HCT116 (cell line): ENCODE data around the gene SND1. TPM values are rescaled to one million over a fixed set of nuclear protein-coding genes. Genes with fewer than 3 reads are reported as not detected.

ENCODE experiments used
- ATAC-seq: fragments of 200-7000 bp; cut with Tn5 transposase; 2 replicates; pipeline ENCODE4 v1.9.1; 2020; ENCODE audit warnings: mild to moderate bottlenecking, moderate library complexity
- BruUV-seq: library from RNA; stranded (reverse); fragments of 400-500 nt; replicated peaks from 2 replicates; lab custom pipeline; 2021; lab: Mats Ljungman, UMichigan
- CTCF ChIA-PET: fragments of 300-600 bp; sonication (Branson Sonifier 250); formaldehyde crosslinking; loops from one replicate; lab custom pipeline; 2021; ENCODE audit warnings: antibody characterized with exemption; lab: Charles Lee
- POLR2A ChIA-PET: fragments of 300-600, 350-600 bp; sonication (Branson Sonifier 250); formaldehyde crosslinking; loops from one replicate; lab custom pipeline; 2021; ENCODE audit warnings: antibody characterized with exemption; lab: Charles Lee
- RAD21 ChIA-PET, 2 experiments: fragments of 300-600 bp; sonication (Branson Sonifier 250); formaldehyde crosslinking; loops; one replicate each; lab custom pipeline; 2023; ENCODE audit warnings: low total read pairs in 2 of 2; ENCODE audit not compliant: uncharacterized antibody in 2 of 2, unreplicated experiment in 2 of 2, low non-redundant PET in 1 of 2; lab: Charles Lee
- DNase-seq: peaks from one replicate; pipeline ENCODE4 v3.0.0-alpha.2; 2010; ENCODE audit warnings: low read depth, low spot score
- H2AFZ ChIP-seq: fragments of 200-600 bp; shearing (Covaris generic), sonication (generic); 2 replicates; pipeline ENCODE4 v1.6.1; 2017; ENCODE audit warnings: low read depth, mixed run types, mixed read lengths, antibody characterized with exemption, low read length; ENCODE audit not compliant: poor library complexity, severe bottlenecking
- H3K27ac ChIP-seq: 2 replicates; pipeline ENCODE4 v1.5.1; 2012; ENCODE audit warnings: low read depth, low read length
- H3K27me3 ChIP-seq: fragments of 200-600 bp; sonication (generic); 2 replicates; pipeline ENCODE4 v1.6.1; 2016; ENCODE audit warnings: mixed run types, low read length, mixed read lengths; ENCODE audit not compliant: insufficient read depth
- H3K36me3 ChIP-seq, 2 experiments: fragments of 200-500 bp in 1 of 2; fragments of 200-600 bp in 1 of 2; sonication (Bioruptor generic) in 1 of 2; sonication (generic) in 1 of 2; 2 replicates each; pipeline versions ENCODE4 v1.5.1 to v1.6.1; 2014 to 2016; ENCODE audit warnings: low read length in 2 of 2, inconsistent platforms in 1 of 2, mixed read lengths in 1 of 2, mixed run types in 1 of 2; ENCODE audit not compliant: insufficient read depth in 2 of 2, control insufficient read depth in 1 of 2
- H3K4me1 ChIP-seq, 2 experiments: fragments of 200-600 bp in 1 of 2; sonication (generic) in 1 of 2; 2 replicates each; pipeline versions ENCODE4 v1.5.1 to v1.6.1; 2012 to 2017; ENCODE audit warnings: low read length in 2 of 2, inconsistent platforms in 1 of 2, mild to moderate bottlenecking in 1 of 2, mixed read lengths in 1 of 2, mixed run types in 1 of 2, moderate library complexity in 1 of 2; ENCODE audit not compliant: insufficient read depth in 2 of 2, control insufficient read depth in 1 of 2
- H3K4me2 ChIP-seq: fragments of 200-600 bp; sonication (generic); 2 replicates; pipeline ENCODE4 v1.6.1; 2017; ENCODE audit warnings: mixed run types, low read length, mixed read lengths
- H3K4me3 ChIP-seq, 2 experiments: fragments of 200-600 bp in 1 of 2; sonication (generic) in 1 of 2; replicated peaks in 1 of 2; 2 replicates each; pipeline ENCODE4 v1.5.1; 2011 to 2016; ENCODE audit warnings: low read length in 2 of 2, control low read depth in 1 of 2, low read depth in 1 of 2, mild to moderate bottlenecking in 1 of 2, mixed read lengths in 1 of 2, mixed run types in 1 of 2
- H3K79me2 ChIP-seq: fragments of 200-600 bp; sonication (generic); 2 replicates; pipeline ENCODE4 v1.6.1; 2017; ENCODE audit warnings: mild to moderate bottlenecking, mixed run types, low read length, moderate library complexity, mixed read lengths; ENCODE audit not compliant: insufficient read depth
- H3K9ac ChIP-seq: fragments of 200-600 bp; sonication (generic); 2 replicates; pipeline ENCODE4 v1.6.1; 2016; ENCODE audit warnings: low read length, mixed read lengths
- H3K9me2 ChIP-seq: fragments of 200-600 bp; sonication (generic), shearing (Covaris generic); 2 replicates; pipeline ENCODE4 v1.6.1; 2017; ENCODE audit warnings: mixed run types, mild to moderate bottlenecking, moderate library complexity; ENCODE audit not compliant: insufficient read depth
- H3K9me3 ChIP-seq, 2 experiments: fragments of 200-500 bp in 1 of 2; fragments of 200-600 bp in 1 of 2; sonication (Bioruptor generic) in 1 of 2; sonication (generic) in 1 of 2; 2 replicates each; pipeline ENCODE4 v1.6.1; 2014 to 2017; ENCODE audit warnings: low read length in 2 of 2, mixed read lengths in 2 of 2, inconsistent platforms in 1 of 2, low read depth in 1 of 2, mild to moderate bottlenecking in 1 of 2, mixed run types in 1 of 2, moderate library complexity in 1 of 2; ENCODE audit not compliant: control insufficient read depth in 1 of 2, insufficient read depth in 1 of 2
- H4K20me1 ChIP-seq: fragments of 200-600 bp; sonication (generic), shearing (Covaris generic); 2 replicates; pipeline ENCODE4 v1.6.1; 2017; ENCODE audit warnings: mixed run types, mild to moderate bottlenecking, moderate library complexity; ENCODE audit not compliant: insufficient read depth
- CBX3 ChIP-seq: IDR thresholded peaks from 2 replicates; pipeline ENCODE4 v1.6.1; 2012; ENCODE audit warnings: low read depth
- EGR1 ChIP-seq: IDR thresholded peaks from 2 replicates; pipeline ENCODE4 v1.6.1; 2012; ENCODE audit warnings: low read depth
- ELF1 ChIP-seq: IDR thresholded peaks from 2 replicates; pipeline ENCODE4 v1.6.1; 2012; ENCODE audit warnings: low read depth, borderline replicate concordance
- EZH2 ChIP-seq: fragments of 200-600 bp; sonication (generic); IDR thresholded peaks from 2 replicates; pipeline ENCODE4 v1.6.1; 2017; ENCODE audit warnings: antibody characterized with exemption, mixed run types
- FOSL1 ChIP-seq: IDR thresholded peaks from 2 replicates; pipeline ENCODE4 v1.6.1; 2012; ENCODE audit warnings: low read depth
- JUND ChIP-seq: IDR thresholded peaks from 2 replicates; pipeline ENCODE4 v1.6.1; 2012
- POLR2A ChIP-seq: IDR thresholded peaks from 2 replicates; pipeline ENCODE4 v1.7.0; 2011; ENCODE audit warnings: borderline replicate concordance; ENCODE audit not compliant: insufficient read depth, insufficient read length; ENCODE audit errors: extremely low read depth
- POLR2AphosphoS5 ChIP-seq: IDR thresholded peaks from 2 replicates; pipeline ENCODE4 v1.6.1; 2011; ENCODE audit warnings: mild to moderate bottlenecking, low read depth, low read length, moderate library complexity
- RAD21 ChIP-seq: IDR thresholded peaks from 2 replicates; pipeline ENCODE4 v1.6.1; 2012; ENCODE audit warnings: low read depth, mild to moderate bottlenecking
- SP1 ChIP-seq: IDR thresholded peaks from 2 replicates; pipeline ENCODE4 v1.6.1; 2012; ENCODE audit warnings: low read depth
- SRF ChIP-seq: IDR thresholded peaks from 2 replicates; pipeline ENCODE4 v1.6.1; 2012; ENCODE audit warnings: low read depth
- YY1 ChIP-seq: IDR thresholded peaks from 2 replicates; pipeline ENCODE4 v1.6.1; 2011; ENCODE audit warnings: low read length, low read depth, moderate library complexity, mild to moderate bottlenecking; ENCODE audit not compliant: insufficient replicate concordance; ENCODE audit errors: extremely low read depth
- ZFX ChIP-seq: fragments of 450-650 bp; IDR thresholded peaks from 2 replicates; pipeline ENCODE4 v1.6.1; 2017
- ZNF274 ChIP-seq: fragments of 200-500 bp; sonication (Bioruptor generic); IDR thresholded peaks from 2 replicates; pipeline ENCODE4 v1.6.1; 2014; ENCODE audit warnings: mild to moderate bottlenecking, low read depth, low read length, inconsistent platforms
- intact Hi-C: fragments of 100-400 bp; cut with micrococcal nuclease; formaldehyde crosslinking; loops from 2 replicates; pipeline ENCODE4 v1.10.0; 2022
- total RNA-seq: library from RNA; stranded (reverse); gene quantifications from one replicate; pipeline ENCODE4 v1.2.1, GENCODE V29; 2021; ENCODE audit not compliant: unreplicated experiment
- TF ChIP-seq, protein P1 (sequence below), 3 experiments: fragments of 200-600 bp in 1 of 3; sonication (generic) in 1 of 3; IDR thresholded peaks in 2 of 3; conservative IDR thresholded peaks in 1 of 3; 2 replicates each; pipeline ENCODE4 v1.5.1; 2012 to 2017; ENCODE audit warnings: low read depth in 2 of 3, low read length in 2 of 3, antibody characterized with exemption in 1 of 3, borderline replicate concordance in 1 of 3, control low read depth in 1 of 3, mild to moderate bottlenecking in 1 of 3, mixed read lengths in 1 of 3, mixed run types in 1 of 3, moderate library complexity in 1 of 3; ENCODE audit not compliant: insufficient read depth in 1 of 3
- TF ChIP-seq, protein P2 (sequence below): IDR thresholded peaks from 2 replicates; pipeline ENCODE4 v1.6.1; 2011; ENCODE audit warnings: mild to moderate bottlenecking, low read length, moderate library complexity; ENCODE audit not compliant: insufficient replicate concordance; ENCODE audit errors: extremely low read depth
- TF ChIP-seq, protein P3 (sequence below): IDR thresholded peaks from 2 replicates; pipeline ENCODE4 v1.6.1; 2012
- TF ChIP-seq, protein P4 (sequence below): IDR thresholded peaks from 2 replicates; pipeline ENCODE4 v1.6.1; 2012; ENCODE audit warnings: low read depth

SND1 gene
- total RNA-seq, 1 experiment from 2014 or later: 169 TPM

DNA sequence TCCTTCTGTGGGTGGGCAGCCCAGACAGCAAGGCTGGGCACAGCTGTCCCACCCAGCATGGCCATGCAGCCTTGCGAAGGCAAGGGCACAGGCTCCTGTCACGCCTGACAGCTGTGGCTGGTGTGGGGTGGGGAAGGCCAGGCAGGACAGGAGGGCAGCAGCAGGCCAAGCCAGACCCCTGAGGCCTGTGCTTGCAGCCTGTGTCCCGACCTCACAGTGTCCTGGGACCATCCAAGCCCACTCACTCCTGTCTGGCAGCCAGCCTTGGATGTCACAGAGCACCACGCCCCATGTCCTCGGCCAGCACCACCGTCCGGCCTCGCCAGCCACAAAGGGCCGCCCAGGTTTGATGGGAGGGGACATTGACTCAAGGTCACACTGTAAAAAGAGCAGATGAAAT lies 464.7 kb downstream of the SND1 start:
- CTCF ChIA-PET: no interaction called here
- Histone ChIP-seq H4K20me1 (no peaks in the 10 kb centered on the region), H3K4me3 (no peak overlapping the region), H3K36me3 (no peaks in the 10 kb centered on the region), H3K27me3 (no peaks in the 10 kb centered on the region), H2AFZ (no peak overlapping the region), H3K27ac (no peak overlapping the region), H3K4me1 (peaks cover 0 to 11% of the 10 kb centered on the region in 2 experiments; a peak in 2 of 4 replicates), H3K4me2 (no peak overlapping the region), H3K9me3 (no peaks in the 10 kb centered on the region), H3K9me2 (no peaks in the 10 kb centered on the region), H3K79me2 (no peaks in the 10 kb centered on the region), H3K9ac (no peak overlapping the region)
- POLR2A ChIA-PET: no interaction called here
- intact Hi-C loops: no loop called here
- no TSS peak for BruUV-seq
- RAD21 ChIA-PET: no interaction called here
- TF ChIP-seq, protein P1, sequence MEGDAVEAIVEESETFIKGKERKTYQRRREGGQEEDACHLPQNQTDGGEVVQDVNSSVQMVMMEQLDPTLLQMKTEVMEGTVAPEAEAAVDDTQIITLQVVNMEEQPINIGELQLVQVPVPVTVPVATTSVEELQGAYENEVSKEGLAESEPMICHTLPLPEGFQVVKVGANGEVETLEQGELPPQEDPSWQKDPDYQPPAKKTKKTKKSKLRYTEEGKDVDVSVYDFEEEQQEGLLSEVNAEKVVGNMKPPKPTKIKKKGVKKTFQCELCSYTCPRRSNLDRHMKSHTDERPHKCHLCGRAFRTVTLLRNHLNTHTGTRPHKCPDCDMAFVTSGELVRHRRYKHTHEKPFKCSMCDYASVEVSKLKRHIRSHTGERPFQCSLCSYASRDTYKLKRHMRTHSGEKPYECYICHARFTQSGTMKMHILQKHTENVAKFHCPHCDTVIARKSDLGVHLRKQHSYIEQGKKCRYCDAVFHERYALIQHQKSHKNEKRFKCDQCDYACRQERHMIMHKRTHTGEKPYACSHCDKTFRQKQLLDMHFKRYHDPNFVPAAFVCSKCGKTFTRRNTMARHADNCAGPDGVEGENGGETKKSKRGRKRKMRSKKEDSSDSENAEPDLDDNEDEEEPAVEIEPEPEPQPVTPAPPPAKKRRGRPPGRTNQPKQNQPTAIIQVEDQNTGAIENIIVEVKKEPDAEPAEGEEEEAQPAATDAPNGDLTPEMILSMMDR (IDR thresholded peaks at IDR 0.05 in 2 of 3, conservative IDR thresholded peaks at IDR 0.05 in 1 of 3; ENCODE audit: borderline replicate concordance in 1 of 3, insufficient read depth in 1 of 3, low read depth in 2 of 3, low read length in 2 of 3): no peak
- no peak for TF ChIP-seq ZNF274
- no peak for TF ChIP-seq ELF1
- TF ChIP-seq, protein P2, sequence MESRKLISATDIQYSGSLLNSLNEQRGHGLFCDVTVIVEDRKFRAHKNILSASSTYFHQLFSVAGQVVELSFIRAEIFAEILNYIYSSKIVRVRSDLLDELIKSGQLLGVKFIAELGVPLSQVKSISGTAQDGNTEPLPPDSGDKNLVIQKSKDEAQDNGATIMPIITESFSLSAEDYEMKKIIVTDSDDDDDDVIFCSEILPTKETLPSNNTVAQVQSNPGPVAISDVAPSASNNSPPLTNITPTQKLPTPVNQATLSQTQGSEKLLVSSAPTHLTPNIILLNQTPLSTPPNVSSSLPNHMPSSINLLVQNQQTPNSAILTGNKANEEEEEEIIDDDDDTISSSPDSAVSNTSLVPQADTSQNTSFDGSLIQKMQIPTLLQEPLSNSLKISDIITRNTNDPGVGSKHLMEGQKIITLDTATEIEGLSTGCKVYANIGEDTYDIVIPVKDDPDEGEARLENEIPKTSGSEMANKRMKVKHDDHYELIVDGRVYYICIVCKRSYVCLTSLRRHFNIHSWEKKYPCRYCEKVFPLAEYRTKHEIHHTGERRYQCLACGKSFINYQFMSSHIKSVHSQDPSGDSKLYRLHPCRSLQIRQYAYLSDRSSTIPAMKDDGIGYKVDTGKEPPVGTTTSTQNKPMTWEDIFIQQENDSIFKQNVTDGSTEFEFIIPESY: no peak
- TF ChIP-seq ZFX: no peak
- TF ChIP-seq CBX3: no peak
- no peak for TF ChIP-seq YY1
- no peak for TF ChIP-seq SP1
- TF ChIP-seq POLR2AphosphoS5: no peak
- TF ChIP-seq, protein P3, sequence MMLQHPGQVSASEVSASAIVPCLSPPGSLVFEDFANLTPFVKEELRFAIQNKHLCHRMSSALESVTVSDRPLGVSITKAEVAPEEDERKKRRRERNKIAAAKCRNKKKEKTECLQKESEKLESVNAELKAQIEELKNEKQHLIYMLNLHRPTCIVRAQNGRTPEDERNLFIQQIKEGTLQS: no peak
- no peak for TF ChIP-seq EGR1
- TF ChIP-seq FOSL1: no peak
- no peak for TF ChIP-seq RAD21
- TF ChIP-seq, protein P4, sequence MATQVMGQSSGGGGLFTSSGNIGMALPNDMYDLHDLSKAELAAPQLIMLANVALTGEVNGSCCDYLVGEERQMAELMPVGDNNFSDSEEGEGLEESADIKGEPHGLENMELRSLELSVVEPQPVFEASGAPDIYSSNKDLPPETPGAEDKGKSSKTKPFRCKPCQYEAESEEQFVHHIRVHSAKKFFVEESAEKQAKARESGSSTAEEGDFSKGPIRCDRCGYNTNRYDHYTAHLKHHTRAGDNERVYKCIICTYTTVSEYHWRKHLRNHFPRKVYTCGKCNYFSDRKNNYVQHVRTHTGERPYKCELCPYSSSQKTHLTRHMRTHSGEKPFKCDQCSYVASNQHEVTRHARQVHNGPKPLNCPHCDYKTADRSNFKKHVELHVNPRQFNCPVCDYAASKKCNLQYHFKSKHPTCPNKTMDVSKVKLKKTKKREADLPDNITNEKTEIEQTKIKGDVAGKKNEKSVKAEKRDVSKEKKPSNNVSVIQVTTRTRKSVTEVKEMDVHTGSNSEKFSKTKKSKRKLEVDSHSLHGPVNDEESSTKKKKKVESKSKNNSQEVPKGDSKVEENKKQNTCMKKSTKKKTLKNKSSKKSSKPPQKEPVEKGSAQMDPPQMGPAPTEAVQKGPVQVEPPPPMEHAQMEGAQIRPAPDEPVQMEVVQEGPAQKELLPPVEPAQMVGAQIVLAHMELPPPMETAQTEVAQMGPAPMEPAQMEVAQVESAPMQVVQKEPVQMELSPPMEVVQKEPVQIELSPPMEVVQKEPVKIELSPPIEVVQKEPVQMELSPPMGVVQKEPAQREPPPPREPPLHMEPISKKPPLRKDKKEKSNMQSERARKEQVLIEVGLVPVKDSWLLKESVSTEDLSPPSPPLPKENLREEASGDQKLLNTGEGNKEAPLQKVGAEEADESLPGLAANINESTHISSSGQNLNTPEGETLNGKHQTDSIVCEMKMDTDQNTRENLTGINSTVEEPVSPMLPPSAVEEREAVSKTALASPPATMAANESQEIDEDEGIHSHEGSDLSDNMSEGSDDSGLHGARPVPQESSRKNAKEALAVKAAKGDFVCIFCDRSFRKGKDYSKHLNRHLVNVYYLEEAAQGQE: no peak
- TF ChIP-seq SRF: no peak
- no peak for TF ChIP-seq EZH2
- no peak for TF ChIP-seq POLR2A
- TF ChIP-seq JUND: no peak
- DNase-seq: no peak
- no peak for ATAC-seq
